CD4-positive, alpha-beta T cell treated with Interleukin-4 for 1 hour (primary cell): ENCODE measurements around the gene JAG2.

ENCODE experiments used
- DNase-seq, 2 donors: peaks; one replicate each; pipeline ENCODE4 v3.0.0-alpha.2; 2020 to 2022

Gene JAG2

GRCh38 chr14:105149146-105149781 lies 19.3 kb downstream of the JAG2 start:
- DNase-seq: no peak

DNA sequence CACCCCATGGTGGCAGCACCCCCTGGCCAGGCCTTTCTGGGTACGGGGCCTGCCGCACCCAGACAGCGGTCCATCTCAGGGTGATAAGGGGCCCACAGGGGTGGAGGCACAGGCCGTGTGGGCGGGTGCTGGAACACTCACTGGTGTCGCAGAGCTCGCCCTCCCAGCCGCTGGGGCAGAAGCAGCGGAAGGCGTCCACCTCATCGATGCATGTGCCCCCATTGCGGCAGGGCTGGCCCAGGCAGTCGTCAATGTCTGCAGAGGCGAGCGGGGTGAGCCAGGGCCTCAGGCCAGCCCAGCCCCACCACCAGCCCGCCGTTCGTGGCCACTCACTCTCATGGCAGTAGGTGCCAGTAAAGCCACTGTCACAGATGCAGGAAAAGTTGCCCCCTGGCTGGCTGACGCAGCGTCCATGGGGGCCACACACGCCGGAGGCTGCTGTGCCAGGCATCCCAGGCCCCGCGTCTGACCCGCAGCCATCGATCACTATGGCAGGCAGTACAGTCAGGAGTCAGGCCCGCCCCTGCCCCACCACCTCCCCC lies 19.9 kb downstream of the JAG2 start:
- no peak for DNase-seq

GRCh38 chr14:105147671-105148603 lies 20.6 kb downstream of the JAG2 start:
- DNase-seq: no peak

- no peak for DNase-seq
These were observed 21.5 kb downstream of the JAG2 start for GRCh38 chr14:105146976-105147635.

GRCh38 chr14:105146181-105146975 lies 22.2 kb downstream of the JAG2 start:
- no peak for DNase-seq

- no peak for DNase-seq
These were observed 23.0 kb downstream of the JAG2 start for GRCh38 chr14:105145381-105146180.

DNA sequence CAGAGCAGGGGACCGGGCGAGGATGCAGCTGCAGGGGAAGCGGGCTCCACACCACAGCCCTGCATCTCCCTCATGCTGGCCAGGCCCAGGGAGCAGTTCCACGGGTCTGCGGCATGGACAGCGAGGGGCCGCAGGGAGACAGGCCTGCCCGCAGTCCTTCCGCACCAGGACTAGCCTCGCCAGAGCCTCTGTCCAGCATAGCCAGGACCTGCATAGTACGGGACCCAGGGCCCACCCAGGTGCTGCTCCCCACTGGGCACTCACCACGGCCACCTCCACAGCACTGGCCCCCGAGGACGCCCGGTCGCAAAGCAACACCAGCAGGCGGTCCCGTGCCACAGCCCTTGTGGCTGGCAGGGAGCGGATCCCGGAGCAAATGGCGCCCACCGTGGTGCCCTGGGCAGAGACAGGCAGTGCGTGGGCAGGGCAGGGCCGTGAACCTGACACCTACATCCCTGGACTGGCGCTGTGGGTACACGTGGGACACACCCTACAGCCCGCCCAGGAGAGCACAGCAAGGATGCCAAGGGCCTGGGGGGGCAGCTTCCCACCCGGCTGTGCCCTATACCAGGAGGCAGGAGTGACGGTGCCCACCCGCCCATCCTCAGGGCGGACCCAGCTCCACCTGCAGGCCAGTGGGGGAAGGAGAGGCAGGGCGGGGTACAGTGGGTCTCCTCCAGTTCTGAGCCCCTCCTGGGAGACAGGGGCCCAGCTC lies 23.8 kb downstream of the JAG2 start:
- DNase-seq: no peak

DNA sequence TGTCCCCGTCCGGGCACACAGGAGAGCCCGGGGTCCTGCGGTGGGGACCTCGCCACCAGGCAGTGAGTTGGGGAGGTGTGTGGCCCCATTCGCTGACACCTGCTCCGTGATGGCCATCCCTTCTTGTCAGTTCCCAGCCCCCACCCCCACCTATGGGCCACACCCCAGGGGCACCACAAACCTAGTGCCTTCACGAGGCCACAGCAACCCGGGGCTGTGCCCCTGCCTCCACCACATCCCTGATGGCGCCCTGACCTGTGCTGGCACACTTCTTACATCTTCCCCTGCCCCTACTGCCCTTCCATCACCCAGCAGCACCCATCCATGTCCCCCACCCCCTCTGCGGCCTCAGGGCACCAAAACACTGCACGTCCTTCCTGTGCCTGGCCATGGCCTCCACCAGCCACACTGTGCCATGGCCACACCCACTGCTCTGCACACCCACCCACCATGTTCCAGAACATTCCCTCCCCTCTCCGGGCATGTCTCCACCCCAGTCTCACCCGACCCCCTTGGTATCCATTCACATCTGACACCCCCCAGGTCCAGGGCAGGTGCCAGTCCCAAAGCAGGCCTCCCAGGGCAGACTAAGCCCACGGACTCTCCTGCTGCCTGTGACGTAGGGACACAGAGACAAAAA lies 24.4 kb downstream of the JAG2 start:
- DNase-seq: no peak

GRCh38 chr14:105143451-105144025 lies 25.0 kb downstream of the JAG2 start:
- no peak for DNase-seq

DNA sequence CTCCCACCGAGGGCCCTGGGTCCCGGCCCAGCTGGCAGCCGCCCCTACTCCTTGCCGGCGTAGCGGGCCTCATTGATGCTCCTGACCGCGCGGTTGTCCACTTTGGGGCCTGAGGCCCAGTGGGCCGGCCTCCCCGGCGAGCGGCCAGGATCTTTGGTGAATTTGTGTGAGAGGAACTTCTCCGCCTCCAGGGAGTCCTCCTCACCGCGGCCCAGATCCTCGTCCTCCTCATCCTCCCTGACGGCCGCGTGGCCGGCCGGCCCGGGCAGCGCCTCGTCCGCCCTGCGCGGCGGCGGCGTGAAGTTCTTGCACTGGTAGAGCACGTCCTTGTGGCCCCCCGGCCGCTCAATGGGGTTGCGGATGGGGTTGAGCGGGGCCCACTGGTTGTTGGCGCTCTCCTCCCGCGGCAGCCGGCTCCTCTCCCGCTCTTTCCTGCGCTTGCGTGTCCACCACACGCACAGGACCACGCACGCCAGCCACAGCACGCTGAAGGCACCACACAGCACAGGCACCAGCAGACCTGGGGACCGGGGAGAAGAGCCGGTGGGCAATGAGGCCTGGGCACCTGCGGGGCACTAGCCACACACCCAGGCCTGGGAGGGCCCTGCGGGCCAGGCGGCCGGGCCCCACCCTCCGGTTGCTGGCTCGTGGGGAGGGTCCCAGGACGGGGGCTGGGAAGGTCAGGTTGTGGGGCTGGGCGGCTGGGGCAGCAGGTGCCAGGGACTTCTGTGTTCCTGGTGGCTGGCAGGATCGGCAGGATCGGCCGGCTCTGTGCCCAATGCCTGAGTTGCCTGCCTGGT lies 25.7 kb downstream of the JAG2 start:
- no peak for DNase-seq

- no peak for DNase-seq
These were observed 26.9 kb downstream of the JAG2 start for GRCh38 chr14:105141486-105142281.

DNA sequence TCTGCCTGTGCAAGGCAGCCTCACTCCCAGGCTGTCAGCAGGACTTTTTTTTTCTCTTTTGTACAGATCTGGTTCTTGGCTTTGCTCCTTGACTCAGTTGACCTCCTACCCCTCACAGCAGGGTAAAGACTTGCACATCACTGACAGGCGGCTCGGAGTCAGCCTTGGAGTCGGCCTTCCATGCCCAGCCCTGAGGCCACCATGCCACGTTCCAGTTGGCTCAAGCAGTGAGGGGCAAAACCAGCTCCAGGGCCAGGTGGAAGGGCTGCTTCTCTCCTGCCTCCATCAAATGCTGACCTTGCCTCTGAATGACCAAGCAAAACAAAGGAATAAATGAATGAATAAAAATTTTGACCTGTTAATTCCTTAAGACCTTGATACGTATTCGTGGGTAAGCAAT lies 27.6 kb downstream of the JAG2 start:
- no peak for DNase-seq

DNA sequence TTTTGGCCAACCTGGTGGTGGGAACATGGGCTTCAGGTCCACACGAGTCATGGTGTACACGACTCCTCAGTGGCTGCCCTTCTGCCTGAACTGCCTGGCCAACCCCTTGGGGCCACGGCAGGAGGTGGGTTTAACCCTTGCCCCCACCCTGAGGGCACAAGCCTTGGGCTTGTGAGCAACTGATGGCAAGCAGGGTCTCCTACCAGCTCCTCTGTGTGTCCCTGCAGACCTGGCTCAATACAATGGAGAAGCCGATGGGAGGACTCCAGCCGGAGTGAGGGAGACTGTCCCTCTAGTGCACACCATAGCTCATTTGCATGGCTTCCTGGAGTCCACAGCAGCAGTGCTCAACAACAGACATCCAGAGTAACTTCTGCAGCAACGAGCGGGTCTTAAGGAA lies 28.0 kb downstream of the JAG2 start:
- no peak for DNase-seq

- DNase-seq: no peak
These were observed 28.7 kb downstream of the JAG2 start for GRCh38 chr14:105139831-105140239.

DNA sequence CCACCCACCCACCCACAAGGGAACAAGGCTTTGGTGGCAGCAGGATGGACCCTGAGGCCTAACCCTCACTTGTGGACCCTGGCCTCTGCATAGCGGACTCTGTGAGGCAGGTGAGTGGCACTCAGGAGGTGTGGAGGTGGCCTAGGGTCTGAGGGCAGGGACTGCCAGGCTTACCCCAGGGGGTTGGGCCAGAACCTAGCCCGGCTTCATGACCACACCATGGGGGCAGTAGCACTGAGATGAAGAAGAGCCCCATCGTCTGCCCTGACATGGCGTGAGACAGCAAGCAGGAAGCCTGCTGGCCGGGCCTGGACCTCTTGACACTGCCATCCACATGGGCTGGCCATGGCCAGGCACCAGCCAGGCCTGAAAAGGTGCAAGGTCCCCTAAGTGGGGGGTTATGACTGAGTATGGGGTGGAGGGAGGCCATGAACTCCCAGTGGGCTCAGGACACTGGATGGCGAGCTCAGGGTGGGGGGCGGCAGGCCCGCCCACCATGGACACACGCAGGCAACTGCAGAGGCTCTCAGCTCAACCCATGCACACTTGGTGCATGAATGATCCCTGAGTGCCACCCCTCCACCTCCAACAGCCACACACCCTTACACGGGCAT lies 29.3 kb downstream of the JAG2 start:
- DNase-seq: no peak

GRCh38 chr14:105138551-105139111 lies 29.9 kb downstream of the JAG2 start:
- DNase-seq: no peak

DNA sequence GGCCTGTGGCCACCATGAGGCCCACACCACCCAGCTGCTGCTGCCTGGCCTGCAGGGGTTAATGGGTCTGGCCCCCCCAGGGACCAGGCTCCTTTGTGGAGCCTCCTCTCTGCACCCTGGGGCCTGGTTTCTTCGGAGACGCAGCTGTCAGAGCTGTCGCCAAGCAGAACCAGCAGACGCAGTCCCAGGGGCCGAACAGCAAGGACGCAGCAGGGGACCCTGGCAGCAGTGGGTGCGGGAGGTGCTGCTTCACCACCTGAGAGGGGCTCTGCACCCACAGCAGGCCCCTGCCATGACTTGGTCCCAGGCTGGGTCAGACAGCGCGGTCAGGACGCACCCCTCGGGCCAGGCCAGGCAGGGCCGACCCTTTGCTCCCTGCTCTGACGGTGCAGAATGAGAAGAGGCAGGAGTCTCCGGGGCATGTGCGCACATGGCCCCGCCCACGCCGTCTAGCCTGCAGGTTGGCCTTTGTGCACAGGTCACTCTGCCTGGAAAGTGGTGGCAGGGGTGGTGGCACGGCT lies 30.5 kb downstream of the JAG2 start:
- DNase-seq: no peak
